A673 (cell line): ENCODE data around the gene C8A. TPM values are rescaled to one million over a fixed set of nuclear protein-coding genes. Genes with fewer than 3 reads are reported as not detected.

Source experiments
- BruUV-seq: library from RNA; stranded (reverse); fragments of 400-500 nt; replicated peaks from 2 replicates; lab custom pipeline; 2021; lab: Mats Ljungman, UMichigan
- CTCF ChIA-PET: fragments of 300-600 bp; sonication (Branson Sonifier 250); formaldehyde crosslinking; loops from one replicate; lab custom pipeline; 2022; ENCODE audit warnings: antibody characterized with exemption; lab: Charles Lee
- POLR2A ChIA-PET: fragments of 300-600 bp; sonication (Branson Sonifier 250); formaldehyde crosslinking; loops from one replicate; lab custom pipeline; 2022; ENCODE audit warnings: antibody characterized with exemption; ENCODE audit not compliant: low non-redundant PET; lab: Charles Lee
- DNase-seq: peaks from one replicate; pipeline ENCODE4 v3.0.0-alpha.2; 2015; ENCODE audit warnings: low spot score
- H3K27ac ChIP-seq: fragments of 200-600 bp; sonication (generic); 2 replicates; pipeline ENCODE4 v1.5.1; 2016; ENCODE audit warnings: mixed run types, low read depth, mild to moderate bottlenecking, mixed read lengths, antibody characterized with exemption, low read length; ENCODE audit not compliant: poor library complexity, severe bottlenecking
- H3K27me3 ChIP-seq: fragments of 200-600 bp; sonication (generic); replicated peaks from 2 replicates; pipeline ENCODE4 v1.6.1; 2017; ENCODE audit warnings: mixed run types, low read depth, mild to moderate bottlenecking, mixed read lengths, antibody characterized with exemption, low read length; ENCODE audit not compliant: insufficient read depth, poor library complexity
- H3K36me3 ChIP-seq: fragments of 200-600 bp; sonication (generic); 2 replicates; pipeline ENCODE4 v1.6.1; 2016; ENCODE audit warnings: mixed run types, mild to moderate bottlenecking, mixed read lengths, antibody characterized with exemption, low read length; ENCODE audit not compliant: insufficient read depth, poor library complexity, severe bottlenecking
- H3K4me1 ChIP-seq: fragments of 200-600 bp; sonication (generic); 2 replicates; pipeline ENCODE4 v1.6.1; 2017; ENCODE audit warnings: mixed run types, mild to moderate bottlenecking, mixed read lengths, antibody characterized with exemption, low read length; ENCODE audit not compliant: insufficient read depth, poor library complexity, severe bottlenecking
- H3K4me3 ChIP-seq: fragments of 200-600 bp; sonication (generic); 2 replicates; pipeline ENCODE4 v1.5.1; 2016; ENCODE audit warnings: low read depth, mixed run types, mild to moderate bottlenecking, mixed read lengths, low read length; ENCODE audit not compliant: poor library complexity, severe bottlenecking
- H3K9me3 ChIP-seq: fragments of 200-600 bp; sonication (generic); 2 replicates; pipeline ENCODE4 v1.6.1; 2016; ENCODE audit warnings: mixed run types, low read depth, mild to moderate bottlenecking, mixed read lengths, antibody characterized with exemption, low read length; ENCODE audit not compliant: poor library complexity, severe bottlenecking
- CTCF ChIP-seq: fragments of 300-800, 200-600 bp; sonication (generic); conservative IDR thresholded peaks from 2 replicates; pipeline ENCODE4 v1.5.1; 2017; ENCODE audit warnings: low read depth, mild to moderate bottlenecking, antibody characterized with exemption, low read length, moderate library complexity, mixed read lengths
- EZH2 ChIP-seq: fragments of 200-600 bp; sonication (generic); IDR thresholded peaks from 2 replicates; pipeline ENCODE4 v1.6.1; 2017; ENCODE audit warnings: borderline replicate concordance, low read depth, mild to moderate bottlenecking, mixed read lengths, antibody characterized with exemption, low read length; ENCODE audit not compliant: poor library complexity, severe bottlenecking
- intact Hi-C: fragments of 100-400 bp; cut with micrococcal nuclease; formaldehyde crosslinking; loops from one replicate; pipeline ENCODE4 v1.10.0; 2022; ENCODE audit not compliant: unreplicated experiment
- total RNA-seq: library from RNA; stranded (reverse); gene quantifications from 2 replicates; pipeline ENCODE4 v1.2.3, GENCODE V29; 2021

Gene C8A
- total RNA-seq, 1 experiment from 2014 or later: not detected

GRCh38 chr1:56894014-56894413, 39.4 kb downstream of the C8A start:
- CTCF ChIA-PET: no interaction called here
- Histone ChIP-seq H3K9me3 (no peaks in the 10 kb centered on the region), H3K4me1 (no peaks in the 10 kb centered on the region), H3K27ac (no peak overlapping the region), H3K36me3 (no peaks in the 10 kb centered on the region), H3K4me3 (no peak overlapping the region), H3K27me3 (peaks cover 6% of the 10 kb centered on the region)
- POLR2A ChIA-PET: no interaction called here
- TF ChIP-seq EZH2 (no peak), CTCF (no peak)
- no TSS peak for BruUV-seq
- intact Hi-C loops: no loop called here
- no peak for DNase-seq

- no peaks in the 10 kb centered on the region for H3K27me3 ChIP-seq
- no peak overlapping the region for H3K4me3 ChIP-seq
- BruUV-seq: no TSS peak
- no peak for DNase-seq
- no peak overlapping the region for H3K27ac ChIP-seq
- H3K4me1 ChIP-seq: no peaks in the 10 kb centered on the region
- CTCF ChIA-PET: no interaction called here
- no peaks in the 10 kb centered on the region for H3K9me3 ChIP-seq
- POLR2A ChIA-PET: no interaction called here
- H3K36me3 ChIP-seq: no peaks in the 10 kb centered on the region
- TF ChIP-seq EZH2: no peak
- no peak for TF ChIP-seq CTCF
- intact Hi-C loops: no loop called here
These were observed 42.8 kb downstream of the C8A start for GRCh38 chr1:56897150-56898004.

- Histone ChIP-seq H3K9me3 (no peaks in the 10 kb centered on the region), H3K36me3 (no peaks in the 10 kb centered on the region), H3K4me3 (no peak overlapping the region), H3K27me3 (no peaks in the 10 kb centered on the region), H3K4me1 (no peaks in the 10 kb centered on the region), H3K27ac (no peak overlapping the region)
- ChIA-PET CTCF (no interaction called here), POLR2A (no interaction called here)
- no TSS peak for BruUV-seq
- TF ChIP-seq EZH2: no peak
- TF ChIP-seq CTCF: no peak
- no peak for DNase-seq
- intact Hi-C loops: no loop called here
These were observed 43.4 kb downstream of the C8A start for GRCh38 chr1:56898005-56898373.
